ENCODE results near the gene DNAL1. TPM values are rescaled to one million over a fixed set of nuclear protein-coding genes. Genes with fewer than 3 reads are reported as not detected.

The DNAL1 gene
- total RNA-seq, 1 donor from 2014 or later, result 18.1 TPM

- H3K36me3 Mint-ChIP-seq (ENCODE audit: low read depth), result no peaks in the 10 kb centered on the region
- TF ChIP-seq CTCF (conservative IDR thresholded peaks at IDR 0.05), result no peak
- no peak overlapping the region for H3K4me3 Mint-ChIP-seq
- no peak for DNase-seq (ENCODE audit: low read depth, low spot score)
- no peaks in the 10 kb centered on the region for H3K27me3 Mint-ChIP-seq (ENCODE audit: low read depth)
- H3K27ac Mint-ChIP-seq (ENCODE audit: unreplicated experiment), result no peak overlapping the region
- peaks cover 64% of the 10 kb centered on the region for H3K4me1 Mint-ChIP-seq
- no peaks in the 10 kb centered on the region for H3K9me3 Mint-ChIP-seq
Measured at GRCh38 chr14:73751157-73751691, 106.4 kb downstream of the DNAL1 start.

- Mint-ChIP-seq H3K27ac (ENCODE audit: unreplicated experiment) (no peak overlapping the region), H3K27me3 (ENCODE audit: low read depth) (no peaks in the 10 kb centered on the region), H3K36me3 (ENCODE audit: low read depth) (no peaks in the 10 kb centered on the region), H3K9me3 (no peaks in the 10 kb centered on the region), H3K4me3 (peak overlapping the region; percentile 74), H3K4me1 (peaks cover 64% of the 10 kb centered on the region)
- DNase-seq (ENCODE audit: low read depth, low spot score), result no peak
- TF ChIP-seq CTCF (conservative IDR thresholded peaks at IDR 0.05), result peak; percentile 41
Measured at GRCh38 chr14:73752297-73752992, 107.7 kb downstream of the DNAL1 start.

Other genes starting within 250 kb of the DNAL1 start
- gene NUMB, start 186.4 kb upstream of the DNAL1 start, total RNA-seq, result 40.2 and 40.7 TPM in 2 replicates
- 25.7 and 25.8 TPM in 2 replicates for gene RIOX1, start 154.1 kb upstream of the DNAL1 start, total RNA-seq
- 6.8 and 8.0 TPM in 2 replicates for gene ACOT1, start 107.8 kb upstream of the DNAL1 start, total RNA-seq
- gene HEATR4, start 86.0 kb upstream of the DNAL1 start, total RNA-seq, result not detected in 2 replicates
- gene ACOT2, start 75.8 kb upstream of the DNAL1 start, total RNA-seq, result 24.4 and 25.9 TPM in 2 replicates
- gene ACOT4, start 53.1 kb upstream of the DNAL1 start, total RNA-seq, result 0.98 TPM in 2 replicates
- not detected in 2 replicates for gene ACOT6, start 32.5 kb upstream of the DNAL1 start, total RNA-seq
- 94.4 and 97.4 TPM in 2 replicates for gene PNMA1, start 69.4 kb downstream of the DNAL1 start, total RNA-seq
- 6.0 and 6.2 TPM in 2 replicates for gene PTGR2, start 206.8 kb downstream of the DNAL1 start, total RNA-seq
- gene ZNF410, start 241.9 kb downstream of the DNAL1 start, total RNA-seq, result 50.5 and 53.0 TPM in 2 replicates